Stimulated activated CD8-positive, alpha-beta memory T cell treated with anti-CD3 and anti-CD28 coated beads, Interleukin-2, amount 100 ng/mL, for 48 hours (primary cell): ENCODE measurements around the gene CPSF3.
"Not testable (repeated sequence)": the region's sequence is repeated elsewhere in the genome, so short reads cannot be mapped to it uniquely, and the experiment has no call there.

Experiments
- DNase-seq, 2 donors: peaks; one replicate each; pipeline ENCODE4 v3.0.0-alpha.2; 2020; ENCODE audit warnings: low read depth in 2 of 2

Gene CPSF3

GRCh38 chr2:9466147-9466683, 42.8 kb downstream of the CPSF3 start:
- no peak for DNase-seq

GRCh38 chr2:9467687-9468086, 44.2 kb downstream of the CPSF3 start:
- DNase-seq = no peak

DNA sequence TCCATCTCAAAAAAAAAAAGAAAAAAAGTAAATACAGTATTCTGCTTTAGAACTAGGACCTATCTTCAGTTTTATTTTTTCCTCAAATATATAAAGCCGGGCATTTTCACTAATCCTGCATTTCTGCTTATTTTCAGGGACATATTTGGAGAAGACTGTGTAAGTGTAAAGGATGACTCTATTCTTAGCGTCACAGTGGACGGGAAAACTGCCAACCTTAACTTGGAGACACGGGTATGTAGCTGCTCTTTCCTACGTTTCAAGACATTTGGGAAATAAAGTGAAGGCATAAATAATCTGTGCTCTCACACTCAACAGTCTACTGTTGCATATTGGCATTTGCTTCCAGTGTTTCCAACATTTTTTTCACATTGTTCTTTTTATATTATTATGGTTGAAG, 47.8 kb downstream of the CPSF3 start:
- no peak for DNase-seq

GRCh38 chr2:9472511-9472910, 49.1 kb downstream of the CPSF3 start:
- no peak for DNase-seq

DNA sequence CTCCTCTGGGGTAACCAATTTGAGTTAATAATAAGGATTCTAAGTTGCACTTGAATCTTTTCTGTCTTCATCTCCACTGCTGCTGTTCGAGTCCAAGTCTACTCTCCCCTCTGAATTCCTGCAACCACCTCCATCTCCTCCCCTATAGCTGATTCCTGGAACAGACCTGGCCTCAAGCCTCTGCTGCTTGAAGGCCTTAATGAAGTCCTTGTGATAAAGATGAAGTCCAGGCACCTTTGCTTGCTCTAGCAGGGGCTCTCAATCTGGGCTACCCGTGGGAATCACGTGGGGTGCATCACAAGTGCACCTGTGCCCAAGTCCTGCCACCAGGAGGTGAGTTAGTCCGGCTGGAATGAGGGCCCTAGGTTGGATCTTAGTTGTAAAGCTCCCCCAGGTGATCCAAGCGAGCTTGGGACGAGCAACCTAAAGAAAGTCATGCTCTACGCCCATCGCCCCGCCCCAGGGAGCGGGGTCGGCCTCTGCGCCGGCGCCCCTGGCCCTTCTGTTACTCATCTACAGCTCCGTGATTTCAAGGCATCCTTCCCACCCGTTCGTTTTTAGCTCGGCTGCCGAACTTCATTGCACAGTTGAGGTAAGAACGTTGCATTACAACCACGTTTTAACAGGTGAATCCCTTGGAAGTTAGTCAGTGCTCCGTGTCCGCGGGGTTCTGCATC, 50.0 kb downstream of the CPSF3 start:
- no peak for DNase-seq

DNA sequence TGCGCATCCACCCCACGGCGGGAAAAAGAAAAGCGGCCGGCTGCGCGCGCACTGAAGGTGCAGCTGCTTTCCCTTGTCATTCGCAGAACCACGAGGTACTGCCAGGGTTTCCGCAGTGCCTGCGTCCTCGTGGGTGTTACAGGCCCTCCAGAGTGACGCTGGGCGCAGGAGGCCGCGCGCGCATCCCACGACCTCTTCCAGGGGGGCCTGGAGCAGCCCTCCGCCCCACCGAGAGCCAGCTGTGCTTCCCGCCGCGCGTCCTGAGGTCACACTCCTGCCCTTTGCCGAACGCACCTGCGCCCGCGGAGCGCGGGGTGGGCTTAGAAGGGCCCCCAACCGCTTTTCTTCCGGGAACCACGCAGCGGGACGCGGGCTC, 50.5 kb downstream of the CPSF3 start:
- DNase-seq = peak; percentile 34 to 49

DNA sequence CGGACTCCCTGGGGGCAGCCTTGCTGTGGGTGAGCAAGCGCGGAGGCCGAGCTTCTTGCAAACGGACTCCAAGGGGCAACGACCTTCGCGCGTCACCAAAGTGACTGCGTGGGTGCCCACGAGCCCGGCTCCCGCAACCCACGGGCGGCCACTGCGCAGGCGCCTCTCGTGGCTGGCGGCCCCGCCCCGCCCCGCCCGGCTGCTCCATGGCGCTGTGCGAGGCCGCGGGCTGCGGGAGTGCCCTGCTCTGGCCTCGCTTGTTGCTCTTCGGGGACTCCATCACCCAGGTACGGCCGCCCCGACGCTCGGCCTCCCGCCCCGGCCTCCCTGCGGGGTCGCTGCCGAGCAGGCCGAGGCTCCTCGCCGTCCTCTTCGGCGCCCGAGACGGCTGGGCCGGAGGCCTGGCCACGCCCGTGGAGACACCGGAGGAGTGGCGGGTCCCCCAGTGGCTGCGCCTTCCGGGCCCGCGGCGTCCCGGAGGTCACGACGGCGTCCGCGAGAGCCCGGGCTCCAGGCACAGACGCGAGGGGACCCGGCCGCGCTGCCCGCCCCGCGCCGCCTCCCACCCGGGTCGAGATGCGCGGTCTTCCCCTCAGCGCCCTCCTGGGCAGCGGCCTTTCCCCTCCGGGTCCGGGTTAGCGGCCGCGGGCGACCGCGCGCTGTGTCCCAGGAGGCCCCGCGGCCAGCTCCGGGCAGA, 51.1 kb downstream of the CPSF3 start, which contains the start of gene IAH1:
IAH1 (plus strand) TSS at position 191 of the 697 bp plus-strand sequence; CDS start at position 207, 16 bp downstream.
- DNase-seq = peak; percentile 62 to 65

- DNase-seq = no peak
Observed at GRCh38 chr2:9477914-9478313, 54.5 kb downstream of the CPSF3 start.

DNA sequence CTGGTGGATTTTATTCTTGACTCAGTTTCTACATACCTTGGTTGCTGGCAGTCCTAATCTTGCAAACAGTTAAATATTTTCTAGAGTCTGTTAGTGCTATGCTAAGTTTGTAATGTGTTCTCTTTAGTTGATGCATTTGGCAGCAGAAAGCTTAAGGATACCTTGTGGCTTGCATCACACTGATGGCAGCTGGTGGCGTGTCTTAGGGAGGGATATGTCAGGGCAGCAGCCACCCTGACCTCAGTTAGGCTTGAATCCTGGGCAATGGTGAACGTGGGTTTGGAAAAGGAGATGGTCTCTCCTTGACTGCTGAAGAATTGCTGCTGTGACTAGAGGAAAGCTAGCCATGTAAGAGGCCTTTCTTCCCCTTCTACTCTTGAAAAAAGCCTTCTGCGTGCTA, 55.1 kb downstream of the CPSF3 start:
- DNase-seq = no peak

DNA sequence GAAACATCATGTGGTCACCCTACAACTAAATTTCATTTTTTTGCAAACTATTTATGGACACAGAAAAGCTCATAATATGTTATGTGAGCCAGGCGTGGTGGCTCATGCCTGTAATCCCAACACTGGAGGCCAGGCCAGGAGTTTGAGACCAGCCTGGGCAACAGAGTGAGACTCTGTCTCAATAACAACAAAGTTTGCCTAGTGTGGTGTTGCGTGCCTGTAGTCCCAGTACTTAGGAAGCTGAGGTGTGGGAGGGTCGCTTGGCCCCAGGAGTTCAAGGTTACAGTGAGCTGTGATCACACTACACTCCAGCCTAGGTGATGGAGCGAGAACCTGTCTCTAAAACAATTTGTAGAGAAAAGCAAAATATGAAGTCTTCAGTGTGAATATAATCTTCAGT, 56.7 kb downstream of the CPSF3 start:
- DNase-seq = no peak

- DNase-seq = no peak
Observed at GRCh38 chr2:9483107-9483506, 59.7 kb downstream of the CPSF3 start.

- DNase-seq = no peak
Observed at GRCh38 chr2:9484533-9484932, 61.1 kb downstream of the CPSF3 start.

DNA sequence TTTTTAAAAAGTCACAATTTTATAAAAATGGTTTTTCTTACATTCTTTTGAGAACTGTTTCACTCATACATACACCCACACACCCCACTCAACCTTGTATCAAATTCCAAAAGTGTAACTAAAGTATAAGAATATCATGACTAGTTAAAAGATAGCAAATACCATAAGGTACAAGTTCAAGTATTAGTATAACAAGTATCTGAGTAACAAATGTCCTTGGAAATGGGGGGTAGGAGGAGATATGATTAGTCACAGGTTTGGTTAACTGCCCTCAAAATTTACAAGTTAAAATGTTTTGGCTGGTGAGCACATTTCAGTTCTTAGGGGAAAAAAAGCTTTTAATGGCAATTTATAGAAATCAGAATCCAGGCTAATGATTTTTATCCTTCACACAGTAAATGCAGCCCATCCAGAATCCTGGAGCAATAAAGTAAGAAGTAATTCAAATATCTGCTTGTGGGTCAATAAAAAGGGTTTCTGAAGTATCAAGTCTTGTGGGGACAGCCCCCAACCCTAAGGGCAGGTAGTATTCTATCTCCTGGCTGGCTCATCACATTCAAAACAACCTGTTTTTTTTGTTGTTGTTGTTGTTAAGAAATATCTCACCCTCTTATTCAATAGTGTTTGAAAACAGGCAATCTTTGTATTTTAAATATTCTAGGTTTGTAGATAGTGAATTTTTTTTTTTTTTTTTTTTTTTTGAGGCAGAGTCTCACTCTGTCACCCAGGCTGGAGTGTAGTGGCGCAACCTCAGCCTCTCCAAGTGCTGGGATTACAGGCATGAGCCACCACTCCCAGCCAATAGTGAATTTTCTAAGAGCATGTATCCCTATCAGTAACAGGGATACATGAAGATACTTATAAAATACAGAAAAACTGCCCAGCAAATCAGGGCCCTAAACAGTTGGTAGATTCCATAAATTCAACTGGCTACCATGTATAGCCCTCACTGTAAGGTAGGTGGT, 65.4 kb downstream of the CPSF3 start:
- no peak for DNase-seq

GRCh38 chr2:9490789-9491188, 67.3 kb downstream of the CPSF3 start:
- DNase-seq = no peak

DNA sequence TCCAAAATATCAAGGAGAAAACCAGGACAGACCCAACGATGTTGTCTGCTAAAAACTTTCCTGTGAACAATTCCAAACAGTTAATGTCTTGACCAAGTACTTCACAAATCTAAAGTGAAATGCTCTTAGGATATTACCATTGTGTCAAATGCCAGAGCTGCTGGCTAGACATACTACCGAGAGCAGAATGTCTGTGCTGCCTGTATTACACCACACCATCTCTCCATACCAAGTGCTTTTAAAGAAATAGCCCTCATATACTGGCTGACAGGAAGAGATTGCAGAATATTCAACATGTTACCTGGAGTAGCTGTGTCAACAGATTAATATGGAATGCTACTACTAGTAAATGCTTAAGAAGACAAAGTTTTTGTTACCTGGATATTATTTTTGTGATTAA, 69.5 kb downstream of the CPSF3 start:
- DNase-seq = no peak

DNA sequence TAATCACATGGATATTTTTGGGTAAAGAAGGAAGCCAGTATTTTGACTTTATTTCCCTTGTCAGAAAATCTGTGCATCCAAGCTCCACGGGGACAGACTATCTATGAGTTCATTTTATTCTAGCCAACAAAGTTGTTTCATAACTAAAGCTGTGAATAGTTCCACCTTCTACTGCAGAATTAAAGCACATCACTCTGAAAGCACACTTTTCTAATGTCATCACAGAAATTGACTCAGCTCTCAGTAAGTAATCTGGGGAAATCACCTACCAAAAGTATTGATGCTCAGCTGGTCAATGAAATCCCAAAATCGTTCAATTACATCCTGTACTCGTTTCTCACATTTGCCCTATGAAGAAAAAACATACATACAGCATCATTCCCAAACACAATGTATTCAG, 70.0 kb downstream of the CPSF3 start:
- DNase-seq = no peak

- no peak for DNase-seq
Observed at GRCh38 chr2:9494081-9494480, 70.6 kb downstream of the CPSF3 start.

DNA sequence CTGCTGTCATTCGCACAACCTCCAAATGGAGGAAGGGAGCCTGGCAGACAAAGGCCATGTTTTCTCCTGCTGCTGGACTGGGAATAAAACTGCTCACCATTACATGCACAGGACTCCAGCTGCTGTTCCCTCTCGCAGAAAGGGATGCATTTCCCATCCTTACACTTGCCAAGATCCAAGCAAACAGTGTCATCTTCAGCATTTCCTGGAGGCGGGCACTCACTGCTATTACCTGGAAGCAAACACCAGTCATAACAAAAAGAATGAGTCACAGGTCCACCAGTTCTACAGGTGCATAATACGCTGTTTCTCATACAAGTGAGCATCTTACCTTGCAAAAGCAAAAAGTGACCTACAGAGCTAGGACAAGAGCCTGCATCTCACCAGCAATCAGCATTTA, 73.6 kb downstream of the CPSF3 start:
- no peak for DNase-seq

GRCh38 chr2:9498210-9498609, 74.8 kb downstream of the CPSF3 start:
- no peak for DNase-seq

DNA sequence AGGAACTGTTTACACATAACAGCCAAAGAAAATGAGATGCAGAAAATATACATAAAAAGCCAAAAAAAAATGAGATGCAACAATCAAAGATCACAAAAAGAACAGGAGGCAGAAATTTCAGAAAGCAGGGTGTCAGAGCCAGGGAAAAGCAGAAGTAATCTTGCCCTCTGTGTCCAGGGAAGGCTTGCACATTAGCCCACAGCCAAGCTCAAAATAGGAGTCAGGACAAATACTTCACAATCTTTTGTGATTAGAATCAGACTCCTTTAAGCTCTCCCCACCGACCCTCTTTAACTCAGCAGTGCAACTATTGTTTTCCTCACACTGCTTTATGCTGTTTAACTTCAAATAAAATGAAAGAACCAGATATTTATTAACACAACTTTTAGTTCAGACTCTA, 85.5 kb downstream of the CPSF3 start:
- no peak for DNase-seq

DNA sequence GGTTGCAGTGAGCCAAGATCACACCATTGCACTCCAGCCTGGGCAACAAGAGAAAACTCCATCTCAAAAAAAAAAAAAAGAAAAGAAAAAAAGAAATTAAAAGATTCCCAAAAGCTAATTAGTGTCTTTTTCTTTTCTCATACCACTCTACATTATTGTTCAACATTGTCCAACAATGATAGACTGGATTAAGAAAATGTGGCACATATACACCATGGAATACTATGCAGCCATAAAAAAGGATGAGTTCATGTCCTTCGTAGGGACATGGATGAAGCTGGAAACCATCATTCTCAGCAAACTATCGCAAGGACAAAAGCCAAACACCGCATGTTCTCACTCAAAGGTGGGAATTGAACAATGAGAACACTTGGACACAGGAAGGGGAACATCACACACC, 90.5 kb downstream of the CPSF3 start:
- not testable (repeated sequence) for DNase-seq

DNA sequence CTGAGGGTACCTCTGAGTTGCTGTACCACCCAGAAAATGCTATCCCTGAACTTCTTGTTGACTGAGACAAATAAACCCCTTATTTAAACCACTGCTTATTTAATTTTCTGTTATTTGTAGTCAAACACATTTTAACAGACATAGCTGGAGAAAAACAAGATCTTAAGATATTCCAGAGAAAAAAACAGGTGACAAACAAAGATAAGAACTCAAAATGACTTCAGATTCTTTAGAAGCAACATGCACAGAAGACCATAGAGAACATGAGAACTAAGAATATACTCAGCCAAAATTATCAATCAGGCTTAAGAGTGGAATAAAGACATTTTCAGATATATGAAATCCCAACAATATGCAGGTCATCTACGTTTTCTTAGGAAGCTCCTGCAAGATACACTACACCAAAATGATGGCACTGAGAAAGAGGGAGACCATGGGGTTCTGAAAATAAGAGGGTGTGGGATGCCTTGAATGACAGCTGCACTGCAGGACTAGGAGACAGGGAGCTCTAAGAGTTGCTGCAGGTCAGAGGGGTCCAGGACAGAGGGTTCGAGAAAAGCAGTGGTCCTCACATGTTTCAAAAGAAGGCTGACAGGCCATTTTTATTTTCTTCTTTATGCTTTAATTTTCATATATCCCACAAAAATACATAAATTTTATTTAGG, 93.8 kb downstream of the CPSF3 start:
- no peak for DNase-seq
